Measurements from ENCODE around the gene FTO.

GRCh38 chr16:53899431-53899830, 195.5 kb downstream of the FTO start:
- TF ChIP-seq CTCF (IDR thresholded peaks at IDR 0.05; ENCODE audit: insufficient read depth, low read length, poor library complexity, severe bottlenecking), result no peak
- TF ChIP-seq EZH2phosphoT487 (conservative IDR thresholded peaks at IDR 0.05; ENCODE audit: low read length), result no peak
